Stimulated activated CD8-positive, alpha-beta memory T cell treated with anti-CD3 and anti-CD28 coated beads, Interleukin-2, amount 100 ng/mL, for 48 hours (primary cell): ENCODE measurements around the gene TNRC18.

ENCODE experiments used
- DNase-seq, 2 donors: peaks; one replicate each; pipeline ENCODE4 v3.0.0-alpha.2; 2020; ENCODE audit warnings: low read depth in 2 of 2

TNRC18 gene

DNA sequence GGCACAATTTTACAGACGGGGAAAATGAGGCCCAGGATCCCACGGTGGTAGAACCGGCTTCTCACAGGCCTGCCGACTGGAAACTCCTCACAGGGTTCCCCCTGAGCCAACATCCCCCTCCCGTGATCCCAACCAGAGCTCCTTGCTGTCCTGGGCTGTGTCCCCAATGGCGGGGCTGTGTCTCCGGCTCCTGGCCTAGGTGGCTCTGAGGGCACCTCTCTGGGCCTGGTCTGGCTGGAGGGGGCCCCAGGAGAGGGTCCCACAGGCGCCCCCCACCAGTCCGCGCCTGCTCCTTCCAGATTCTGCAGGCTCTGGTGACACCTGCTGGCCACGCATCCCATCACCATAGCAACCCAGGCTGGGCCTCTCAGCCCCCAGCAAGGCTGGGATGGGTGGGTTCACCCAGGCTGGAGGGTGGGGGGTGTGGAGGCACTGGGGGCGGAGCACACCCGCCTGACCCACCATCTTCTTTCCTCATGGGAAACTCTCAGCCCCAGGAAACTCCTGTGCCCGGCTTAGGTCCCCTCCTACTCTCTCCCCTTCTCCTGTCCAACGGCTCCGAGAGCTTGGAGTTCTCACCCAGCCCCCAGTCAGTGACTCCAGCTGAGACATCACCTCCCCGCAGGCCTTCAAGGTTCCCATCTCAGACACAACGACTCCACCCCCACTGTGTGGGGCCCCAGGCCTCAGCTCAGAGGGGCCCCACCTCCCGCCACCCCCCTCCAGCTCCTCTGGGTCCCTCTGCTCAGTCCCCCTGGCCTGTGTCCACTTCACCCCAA lies 27.1 kb upstream of the TNRC18 start:
- DNase-seq: no peak

DNA sequence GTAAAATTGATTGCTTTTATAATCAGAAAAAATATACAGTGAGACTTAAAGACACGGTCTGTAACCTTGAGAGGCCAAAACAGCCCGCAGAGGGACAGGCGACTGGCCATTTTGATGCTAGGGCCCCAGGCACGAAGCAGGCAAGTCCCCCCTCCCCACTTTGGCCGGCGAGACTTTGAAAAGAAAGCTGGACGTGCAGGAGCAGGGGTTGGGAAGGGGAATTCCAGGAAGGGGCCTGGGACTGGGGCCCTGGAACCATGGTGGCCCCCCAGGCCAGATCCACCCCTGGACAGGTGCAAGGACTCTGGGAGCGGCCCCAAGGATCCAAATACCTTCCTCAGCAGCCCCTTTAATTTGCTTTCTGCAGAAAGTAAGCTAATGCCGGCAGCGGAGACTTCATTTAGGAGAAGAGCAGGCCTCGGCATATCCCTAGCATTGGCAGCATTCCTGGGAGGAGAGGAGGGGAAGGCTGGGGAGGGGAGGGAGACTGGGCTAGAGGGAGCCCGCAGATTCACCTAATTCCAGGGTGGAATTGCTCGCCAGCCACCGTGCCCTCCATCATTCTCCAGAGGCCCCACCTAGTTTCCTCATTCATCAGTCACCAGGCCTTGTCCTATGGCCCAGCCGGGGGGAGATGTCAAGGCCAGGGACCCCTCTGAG lies 24.9 kb upstream of the TNRC18 start:
- DNase-seq: no peak

DNA sequence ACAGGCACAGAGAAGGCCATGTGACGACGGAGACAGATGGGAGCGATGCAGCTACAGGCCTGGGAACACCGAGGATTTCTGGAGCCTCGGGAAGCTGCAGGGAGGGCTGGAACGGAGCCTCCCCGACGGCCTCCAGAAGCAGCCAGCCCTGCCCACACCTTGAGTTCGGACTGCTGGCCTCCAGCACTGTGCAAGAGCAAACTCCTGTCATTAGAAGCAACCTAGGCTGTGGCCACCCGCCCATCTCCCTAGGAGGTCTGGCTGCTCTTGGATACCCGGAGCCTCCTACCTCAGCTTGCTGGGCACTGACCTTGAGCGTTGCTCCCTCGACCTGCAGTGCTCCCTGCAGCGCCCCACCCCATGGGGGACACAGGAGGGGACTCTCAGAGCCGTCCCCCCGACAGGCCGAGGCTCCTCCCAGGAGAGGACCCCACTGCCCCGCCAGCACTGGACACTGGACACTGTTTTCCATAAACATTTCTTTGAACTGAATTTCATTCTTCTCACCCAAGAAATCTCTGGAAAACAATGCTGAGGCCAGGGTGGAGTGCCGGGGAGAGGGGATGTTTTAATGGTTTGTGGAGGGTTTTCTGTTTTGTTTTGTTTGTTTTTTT lies 22.5 kb upstream of the TNRC18 start:
- no peak for DNase-seq

DNA sequence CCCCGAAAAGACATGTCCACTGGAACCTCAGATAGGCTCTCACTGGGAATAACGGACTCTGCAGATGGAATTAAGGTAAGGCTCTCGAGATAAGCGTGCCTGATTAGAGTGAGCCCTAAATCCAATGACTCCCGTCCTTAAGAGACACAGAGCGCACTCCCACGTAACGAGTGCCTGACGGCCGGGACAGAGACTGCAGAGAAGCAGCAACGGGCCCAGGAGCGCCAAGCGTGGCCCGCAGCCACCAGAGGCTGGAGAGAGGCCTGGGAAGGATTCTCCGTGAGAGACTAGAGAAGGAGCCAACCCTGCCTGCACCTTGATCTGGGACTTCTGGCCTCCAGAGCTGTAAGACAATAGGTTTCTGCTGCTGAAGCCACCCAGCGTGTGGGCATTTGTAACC lies 20.0 kb upstream of the TNRC18 start:
- no peak for DNase-seq

DNA sequence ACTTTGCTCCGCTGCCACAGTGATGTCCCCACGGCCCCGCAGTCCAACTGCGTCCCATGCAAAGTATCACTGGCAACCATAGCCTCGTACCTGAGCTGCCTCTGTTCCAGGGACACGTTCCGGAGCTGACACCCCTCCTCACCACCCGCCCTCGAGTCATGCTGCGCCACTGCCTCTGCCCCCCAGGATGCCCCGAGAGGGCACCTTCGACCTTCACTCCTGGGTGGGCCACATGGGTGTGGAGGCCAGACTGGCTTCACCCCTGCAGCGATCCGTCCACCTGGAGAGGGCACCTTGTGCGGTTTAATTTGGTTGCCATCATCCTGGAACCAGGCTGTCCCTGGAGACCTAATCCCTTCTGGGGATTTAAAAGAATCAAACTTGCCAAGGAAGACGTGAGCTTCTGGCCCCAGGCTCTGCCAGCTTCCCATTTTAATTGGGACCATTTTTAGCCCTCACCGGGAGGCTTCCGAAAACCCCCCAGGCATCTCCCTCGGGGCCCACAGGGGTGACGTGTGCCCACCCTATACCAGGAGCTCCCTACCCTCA lies 19.2 kb upstream of the TNRC18 start:
- no peak for DNase-seq

DNA sequence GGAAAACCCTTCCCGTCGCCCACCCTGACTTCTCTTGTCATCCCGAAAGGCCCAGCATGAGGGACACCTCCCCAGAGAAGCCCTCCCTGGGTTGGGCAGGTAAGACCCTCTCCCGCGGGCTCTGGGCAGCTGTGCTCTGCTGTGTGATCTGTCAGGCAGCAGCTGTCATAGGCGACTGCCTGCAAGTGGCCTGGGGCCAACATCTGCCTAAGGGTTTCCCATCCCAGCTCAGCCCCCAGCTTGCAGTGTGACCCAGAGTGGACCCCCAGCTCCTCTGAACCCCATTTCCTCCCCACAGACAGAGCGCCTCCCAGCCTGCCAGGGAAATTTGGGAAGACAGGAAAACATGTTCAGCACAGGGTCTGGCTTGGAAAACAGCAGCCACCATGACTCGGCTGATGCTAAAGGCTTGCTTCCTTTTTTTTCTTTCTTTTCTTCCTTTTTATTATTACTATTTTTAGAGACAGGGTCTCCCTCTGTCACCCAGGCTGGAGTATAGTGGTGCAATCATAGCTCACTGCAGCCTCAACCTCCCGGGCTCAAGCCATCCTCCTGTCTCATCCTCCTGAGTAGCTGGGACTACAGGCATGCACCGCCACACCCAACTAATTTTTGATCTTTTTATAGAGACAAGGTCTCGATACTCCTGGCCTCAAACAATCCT lies 18.3 kb upstream of the TNRC18 start:
- DNase-seq: no peak

DNA sequence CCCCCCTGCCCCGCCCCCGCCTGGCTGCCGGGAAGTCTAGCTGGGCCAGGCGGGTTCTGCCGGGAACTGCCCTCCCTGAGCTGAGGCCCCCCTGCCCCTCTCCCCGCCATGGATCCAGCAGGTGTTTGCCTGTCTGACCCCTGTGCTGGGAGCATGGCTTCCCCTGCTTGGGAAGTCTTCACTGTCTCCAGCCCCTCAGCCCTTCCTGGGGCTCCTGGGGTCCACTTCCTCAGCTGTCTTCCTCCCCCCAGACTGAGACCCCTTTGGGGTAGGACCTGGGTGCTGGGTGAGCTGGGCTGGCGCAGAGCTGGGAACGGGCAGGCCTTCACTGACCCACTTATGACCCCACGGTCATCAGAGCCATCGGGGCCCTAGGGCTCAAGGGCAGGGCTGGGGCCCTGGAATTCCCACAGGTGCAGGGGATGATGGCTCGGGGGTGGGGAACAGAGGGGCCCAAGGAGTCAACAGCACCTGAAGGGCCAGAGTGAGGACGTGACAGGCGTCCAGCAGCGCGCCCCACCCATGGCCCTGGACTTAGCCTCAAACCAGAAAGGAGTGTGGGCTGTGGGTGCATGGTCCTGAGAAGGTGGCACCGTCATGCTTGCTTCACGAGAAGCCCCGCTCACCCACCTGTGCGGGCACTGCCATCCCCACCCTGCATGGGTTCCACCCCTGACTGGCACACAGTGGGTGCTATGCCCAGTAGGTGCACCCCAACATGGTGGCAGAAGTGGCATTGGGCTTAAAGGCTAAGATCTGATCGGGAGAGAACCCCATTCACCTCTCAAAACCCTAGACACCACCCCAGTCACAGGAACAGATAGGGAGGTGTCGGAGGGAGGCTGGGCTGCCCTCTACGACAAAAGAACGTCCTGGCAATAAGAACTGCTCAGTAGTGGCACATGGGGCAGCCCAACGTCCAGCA lies 16.2 kb upstream of the TNRC18 start:
- no peak for DNase-seq

DNA sequence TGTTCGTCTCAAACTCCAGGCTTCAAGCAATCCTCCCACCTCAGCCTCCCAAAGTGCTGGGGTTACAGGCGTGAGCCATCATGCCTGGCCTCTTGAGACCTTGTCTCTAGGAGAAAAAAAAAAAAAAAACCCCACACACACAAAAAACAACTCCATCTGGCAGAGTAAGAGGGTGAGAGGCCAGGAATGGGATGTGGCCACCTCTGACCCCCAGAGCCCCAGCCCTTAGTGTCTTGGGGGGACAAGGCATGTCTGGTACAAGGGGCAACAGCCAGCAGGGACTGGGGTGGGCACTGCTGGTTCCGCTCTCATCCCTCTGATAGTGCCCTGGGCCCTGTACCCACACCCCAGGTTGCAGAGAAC lies 15.6 kb upstream of the TNRC18 start:
- no peak for DNase-seq

DNA sequence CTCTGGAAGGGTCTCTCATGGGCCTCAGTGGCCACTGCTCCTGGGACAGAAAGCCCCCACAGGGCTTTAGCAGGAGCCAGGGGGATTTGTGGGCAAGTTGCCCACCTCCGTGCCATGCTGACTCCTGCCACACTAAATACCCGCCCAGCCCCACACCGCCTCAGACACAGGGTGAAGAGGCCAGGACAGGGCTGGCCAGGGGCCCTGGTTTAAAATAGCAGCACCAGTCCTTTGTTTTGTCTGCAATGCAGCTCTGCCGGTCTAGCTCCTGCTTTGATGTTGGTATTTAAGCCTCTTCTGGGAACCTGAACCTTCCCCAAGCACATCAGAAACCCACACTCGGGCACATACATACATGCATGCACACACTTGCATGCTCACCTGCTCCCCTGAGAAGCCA lies 14.4 kb upstream of the TNRC18 start:
- DNase-seq: no peak

DNA sequence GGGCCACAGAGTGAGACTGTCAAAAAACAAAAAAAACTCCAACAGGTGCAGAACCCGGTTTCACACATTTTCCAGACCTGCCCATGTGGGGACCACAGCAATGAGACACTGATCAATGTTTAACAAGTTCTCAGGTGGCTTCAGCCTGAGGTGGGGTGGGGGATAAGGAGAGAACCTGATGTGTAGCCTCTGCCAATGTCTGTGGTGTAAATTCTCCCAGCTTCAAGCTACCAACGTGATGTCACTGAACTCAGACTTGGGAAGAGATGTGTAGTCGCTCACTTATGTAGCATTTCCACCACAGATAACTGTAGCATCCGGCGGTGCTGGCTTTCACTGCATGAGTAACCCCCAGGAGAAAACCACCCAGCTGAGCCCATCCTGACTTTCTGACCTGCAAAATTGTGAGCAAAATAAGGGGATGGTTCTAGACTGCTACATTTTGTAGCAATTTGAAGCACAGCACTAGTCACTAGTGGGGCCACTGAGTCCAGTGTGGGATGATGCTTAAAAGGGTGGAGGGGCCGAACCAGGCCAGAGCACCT lies 13.8 kb upstream of the TNRC18 start:
- no peak for DNase-seq

DNA sequence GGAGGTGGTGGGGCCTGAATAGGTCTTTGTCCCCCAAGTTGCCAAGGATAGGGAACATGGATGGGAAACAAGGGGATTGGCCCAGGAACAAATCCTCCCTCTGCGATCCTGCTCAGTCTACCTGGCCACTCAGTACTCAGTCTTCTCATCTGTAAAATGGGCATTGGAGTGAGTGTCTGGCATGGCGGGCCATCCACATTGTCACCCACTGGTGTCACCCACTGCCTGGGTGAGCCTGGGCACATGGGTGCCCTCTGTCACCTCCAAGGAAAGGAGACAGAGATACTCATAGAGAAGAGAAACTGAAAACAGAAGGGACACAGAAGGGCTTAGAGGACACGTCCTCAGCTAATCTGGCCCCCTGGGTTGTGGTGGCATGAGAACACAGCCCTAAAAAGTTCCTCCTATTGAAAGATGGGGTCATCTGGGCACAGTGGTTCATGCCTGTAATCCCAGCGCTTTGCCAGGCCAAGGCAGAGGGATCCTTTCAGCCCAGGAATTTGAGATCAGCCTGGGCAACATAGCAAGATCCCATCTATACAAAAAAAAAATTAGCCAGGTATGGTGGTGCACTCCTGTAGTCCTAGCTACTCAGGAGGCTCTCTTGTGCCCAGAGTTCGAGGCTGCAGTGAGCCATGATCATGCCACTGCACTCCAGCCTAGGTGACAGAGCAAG lies 12.5 kb upstream of the TNRC18 start:
- no peak for DNase-seq

DNA sequence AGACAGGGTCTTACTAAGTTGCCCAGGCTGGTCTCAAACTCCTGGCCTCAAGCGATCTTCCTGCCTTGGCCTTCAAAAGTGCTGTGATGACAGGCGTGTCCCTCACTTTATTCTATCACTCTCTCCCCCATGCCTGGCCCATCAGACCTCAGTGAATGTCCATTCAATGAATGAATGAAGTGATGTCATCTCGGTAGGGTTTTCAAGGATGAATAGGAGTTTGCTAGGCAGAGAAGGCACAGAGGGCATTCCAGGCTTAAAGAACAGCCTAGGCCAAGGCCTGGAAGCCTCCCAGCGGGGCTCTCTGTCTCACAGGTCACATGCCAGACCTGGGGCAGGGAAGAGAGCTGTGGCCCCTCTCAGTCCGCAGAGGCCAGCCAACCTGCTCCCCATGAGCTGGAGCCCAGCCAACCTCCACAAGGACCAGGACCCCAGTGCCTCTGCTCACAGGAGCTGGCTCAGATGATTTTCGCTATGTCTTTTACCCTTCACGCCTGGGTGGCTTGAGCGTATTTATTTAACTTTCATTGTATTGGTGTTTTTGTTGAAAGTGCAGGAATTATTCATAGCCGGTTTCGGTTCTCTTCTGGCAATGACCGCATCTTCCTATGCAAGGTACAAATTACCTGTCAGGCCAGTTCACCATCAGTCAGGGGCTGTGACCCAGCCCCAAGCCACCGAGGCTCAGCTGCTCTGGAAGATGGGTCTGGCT lies 11.8 kb upstream of the TNRC18 start:
- DNase-seq: no peak

DNA sequence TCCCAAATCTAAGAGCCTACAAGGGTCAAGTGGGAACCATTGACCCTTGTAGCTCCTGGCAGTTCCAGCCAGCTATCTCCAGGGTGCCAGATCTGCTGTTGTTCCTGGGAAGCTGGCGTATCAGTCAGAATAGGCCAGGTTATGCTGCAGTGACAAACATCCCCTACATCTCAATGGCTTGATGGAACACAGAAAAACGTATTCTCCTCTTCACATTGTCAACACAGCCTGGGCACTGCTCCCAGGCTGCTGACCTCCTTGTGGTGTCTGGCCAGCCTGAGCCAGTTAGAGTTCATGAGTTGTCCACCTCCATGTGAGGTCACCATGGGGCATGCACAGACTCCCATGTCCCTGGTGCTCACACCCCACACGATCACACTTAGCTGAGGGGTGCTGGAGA lies 9.5 kb upstream of the TNRC18 start:
- no peak for DNase-seq

DNA sequence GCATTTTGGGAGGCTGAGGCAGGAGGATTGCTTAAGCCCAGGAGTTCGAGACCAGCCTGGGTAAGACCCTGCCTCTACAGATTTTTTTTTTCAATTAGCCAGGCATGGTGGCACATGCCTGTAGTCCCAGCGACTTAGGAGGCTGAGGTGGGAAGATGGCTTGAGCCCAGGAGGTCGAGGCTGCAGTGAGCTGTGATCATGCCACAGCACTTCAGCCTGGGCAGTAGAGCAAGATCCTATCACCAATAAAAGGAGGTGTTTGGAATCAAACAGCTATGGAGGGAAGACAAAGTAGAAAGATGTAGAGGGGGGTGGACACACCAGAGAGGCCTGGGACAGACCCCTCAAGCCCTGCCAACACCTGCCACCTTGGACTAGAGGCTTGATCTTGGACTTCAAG lies 9.1 kb upstream of the TNRC18 start:
- DNase-seq: no peak

DNA sequence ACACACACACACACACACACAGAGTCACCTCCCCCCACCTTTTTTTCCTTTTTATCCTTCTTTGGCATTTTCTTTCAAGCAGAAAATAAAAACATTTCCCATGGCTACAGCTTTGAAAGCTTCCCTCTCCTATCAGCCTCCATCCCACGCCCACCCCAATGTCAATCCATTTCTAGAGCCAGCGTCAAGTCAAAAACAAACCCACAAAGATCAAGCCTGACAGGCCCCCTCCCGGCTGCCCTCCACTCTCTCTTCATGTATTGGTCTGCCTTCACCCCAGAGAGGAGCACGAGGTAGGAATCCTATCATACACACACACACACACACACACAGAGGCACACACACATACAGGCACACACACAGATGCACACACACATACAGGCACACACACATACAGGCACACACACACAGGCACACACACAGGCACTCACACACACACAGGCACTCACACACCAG lies 8.0 kb upstream of the TNRC18 start:
- no peak for DNase-seq

DNA sequence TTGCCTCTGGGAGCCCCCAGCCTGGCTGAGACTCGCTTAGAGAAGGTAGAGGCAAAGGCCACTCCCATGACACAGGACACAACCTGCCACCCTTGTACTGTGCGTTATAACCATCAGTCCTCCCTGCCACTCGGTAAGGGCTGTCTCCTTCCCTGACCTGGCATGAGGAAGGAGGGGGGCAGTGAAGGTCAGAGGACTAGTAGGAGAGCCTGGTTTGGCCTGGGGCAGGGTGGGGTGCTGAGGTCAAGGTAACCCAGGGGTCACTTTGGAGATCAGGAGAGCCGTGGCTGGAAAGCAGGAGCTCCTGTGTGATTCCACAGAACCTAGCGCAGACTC lies 6.9 kb upstream of the TNRC18 start:
- DNase-seq: no peak

DNA sequence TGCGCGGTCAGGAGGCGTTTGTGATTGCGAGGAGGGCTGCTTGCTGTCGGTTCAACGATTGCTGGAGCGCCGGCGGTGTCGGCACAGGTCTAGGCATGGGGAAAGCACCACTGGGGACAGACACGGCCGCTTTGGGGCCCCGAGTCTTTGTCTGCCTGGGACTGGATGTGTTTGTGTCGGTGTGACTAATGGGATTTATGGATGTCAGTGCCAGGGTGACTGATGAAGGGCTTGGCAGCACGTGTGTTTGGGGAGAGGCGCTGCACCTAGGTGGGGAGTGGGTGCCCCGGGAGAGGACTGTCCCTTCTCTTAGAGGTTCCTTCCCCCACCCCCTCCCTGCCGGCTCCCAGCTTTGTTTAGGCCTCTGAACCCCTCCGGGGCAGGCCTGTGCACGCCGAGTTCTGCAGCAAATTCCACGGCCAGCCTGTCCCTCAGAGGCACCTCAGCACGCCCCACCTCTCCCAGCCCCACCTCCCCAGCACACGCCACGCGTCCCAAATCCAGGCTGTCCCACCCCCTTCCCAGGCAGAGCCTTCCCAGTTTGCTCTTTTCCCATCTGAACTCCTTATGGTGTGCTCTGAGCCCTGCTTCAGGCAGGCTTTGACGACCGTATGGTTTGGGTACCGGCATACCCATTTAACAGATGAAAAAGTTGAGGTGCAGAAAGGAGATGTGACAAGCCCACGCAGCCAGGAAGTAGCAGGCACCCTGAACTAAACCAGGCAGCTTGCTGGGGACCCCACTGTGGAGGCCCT lies 6.4 kb upstream of the TNRC18 start:
- DNase-seq: no peak

DNA sequence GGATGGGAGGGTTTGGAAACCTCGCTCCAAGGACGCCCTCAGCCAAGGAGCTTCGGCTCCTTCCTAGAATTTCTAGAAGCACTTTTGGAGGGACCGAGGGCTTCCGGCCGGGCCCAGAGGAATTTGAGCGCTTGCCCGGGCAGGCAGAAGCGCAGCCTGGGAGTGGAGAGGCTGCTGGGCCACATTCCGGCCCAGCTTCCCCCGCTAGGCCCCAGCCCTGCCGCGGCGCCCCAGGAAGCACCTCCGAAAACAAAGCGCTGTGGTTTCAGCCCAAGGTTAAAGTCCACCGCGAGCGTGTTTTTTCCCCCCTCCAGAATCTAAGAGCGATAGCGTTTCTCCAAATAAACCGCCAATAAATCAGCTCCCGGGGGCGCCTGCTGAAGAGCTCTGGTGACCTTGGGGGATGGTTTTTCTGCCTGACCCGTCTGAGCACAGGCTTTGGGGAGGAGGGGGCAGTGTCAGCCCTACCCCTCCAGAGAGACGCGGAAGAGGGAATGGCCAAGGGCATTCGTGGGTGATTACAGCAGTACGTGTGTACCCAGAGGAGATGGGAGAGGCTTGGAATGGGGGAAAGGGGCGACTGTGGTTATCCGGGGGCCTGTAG lies 5.7 kb upstream of the TNRC18 start:
- DNase-seq: no peak
